Muscle layer of colon (tissue), 2 donors: Measurements from ENCODE around the gene DLGAP3.

Experiments
- H3K27ac ChIP-seq: one replicate; pipeline ENCODE4 v1.7.0; 2013; ENCODE audit warnings: low read depth, mild to moderate bottlenecking, low read length, moderate library complexity
- H3K27me3 ChIP-seq, 2 donors: one replicate each; pipeline ENCODE4 v1.7.0; 2013; ENCODE audit warnings: low read length in 2 of 2, mild to moderate bottlenecking in 2 of 2; ENCODE audit not compliant: insufficient read depth in 2 of 2, control insufficient read depth in 1 of 2
- H3K36me3 ChIP-seq: one replicate; pipeline ENCODE4 v1.7.0; 2013; ENCODE audit warnings: mild to moderate bottlenecking, low read length; ENCODE audit not compliant: insufficient read depth
- H3K4me1 ChIP-seq: one replicate; pipeline ENCODE4 v1.7.0; 2013; ENCODE audit warnings: mild to moderate bottlenecking, low read length; ENCODE audit not compliant: insufficient read depth
- H3K4me3 ChIP-seq, 2 donors: one replicate each; pipeline ENCODE4 v1.7.0; 2013; ENCODE audit warnings: low read length in 2 of 2, low read depth in 1 of 2, mild to moderate bottlenecking in 1 of 2, moderate library complexity in 1 of 2
- H3K9ac ChIP-seq: one replicate; pipeline ENCODE4 v1.7.0; 2013; ENCODE audit warnings: low read length
- H3K9me3 ChIP-seq: one replicate; pipeline ENCODE4 v1.7.0; 2013; ENCODE audit warnings: mild to moderate bottlenecking, low read length
- donor health status: abdominal sarcoma.
- donor health status: Adenocarcinoma of cecum.

DLGAP3 gene

GRCh38 chr1:34927316-34927715 is 2.1 kb downstream of the DLGAP3 start:
- Histone ChIP-seq H3K27me3 (peaks cover 27 to 50% of the 10 kb centered on the region in 2 donors), H3K4me1 (peaks cover 5% of the 10 kb centered on the region), H3K36me3 (no peaks in the 10 kb centered on the region), H3K27ac (no peak overlapping the region), H3K9ac (no peak overlapping the region), H3K9me3 (peaks cover 5% of the 10 kb centered on the region), H3K4me3 (no peak overlapping the region)

- Histone ChIP-seq H3K27me3 (peaks cover 27 to 50% of the 10 kb centered on the region in 2 donors), H3K9me3 (peaks cover 5% of the 10 kb centered on the region)
Measured at GRCh38 chr1:34926894-34927293, 2.6 kb downstream of the DLGAP3 start.

GRCh38 chr1:34926156-34926555 is 3.3 kb downstream of the DLGAP3 start:
- no peak overlapping the region for H3K27ac ChIP-seq
- no peak overlapping the region for H3K9ac ChIP-seq
- H3K9me3 ChIP-seq = peaks cover 5% of the 10 kb centered on the region
- H3K4me1 ChIP-seq = peaks cover 5% of the 10 kb centered on the region
- peaks cover 27 to 50% of the 10 kb centered on the region in 2 donors for H3K27me3 ChIP-seq
- H3K36me3 ChIP-seq = no peaks in the 10 kb centered on the region
- H3K4me3 ChIP-seq = no peak overlapping the region

More at GRCh38 chr1:34926894-34927293, 2.6 kb downstream of the DLGAP3 start:
- H3K27ac ChIP-seq = no peak overlapping the region
- no peak overlapping the region for H3K4me3 ChIP-seq
- H3K9ac ChIP-seq = no peak overlapping the region
- peaks cover 5% of the 10 kb centered on the region for H3K4me1 ChIP-seq
- no peaks in the 10 kb centered on the region for H3K36me3 ChIP-seq

DNA sequence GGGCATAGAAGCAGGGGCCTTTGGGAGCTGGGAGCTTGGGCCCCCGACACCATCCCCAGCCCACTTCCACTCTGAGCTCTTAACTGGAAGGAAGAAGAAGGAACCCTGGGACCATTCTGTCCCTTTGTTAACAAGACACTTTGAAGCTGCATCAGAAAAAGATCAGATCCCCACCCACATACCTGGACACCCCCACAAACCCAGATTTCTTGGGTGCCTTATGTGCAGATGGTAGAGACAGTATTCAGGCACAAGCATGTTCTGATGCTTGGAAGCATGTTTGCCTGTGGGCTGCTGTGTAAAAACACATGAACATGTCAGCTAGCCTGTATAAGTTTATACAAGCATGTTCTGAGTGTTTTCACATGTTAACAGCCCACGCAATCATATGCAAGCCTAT is 3.7 kb downstream of the DLGAP3 start:
- Histone ChIP-seq H3K36me3 (no peaks in the 10 kb centered on the region), H3K9me3 (peaks cover 5% of the 10 kb centered on the region), H3K9ac (no peak overlapping the region), H3K27me3 (peaks cover 22 to 50% of the 10 kb centered on the region in 2 donors), H3K27ac (no peak overlapping the region), H3K4me1 (peaks cover 5% of the 10 kb centered on the region), H3K4me3 (no peak overlapping the region)

- Histone ChIP-seq H3K4me1 (peaks cover 5% of the 10 kb centered on the region), H3K9ac (no peak overlapping the region), H3K27me3 (peaks cover 20 to 46% of the 10 kb centered on the region in 2 donors), H3K4me3 (no peak overlapping the region), H3K36me3 (no peaks in the 10 kb centered on the region), H3K27ac (no peak overlapping the region), H3K9me3 (peaks cover 5% of the 10 kb centered on the region)
Measured at GRCh38 chr1:34924759-34925555, 4.5 kb downstream of the DLGAP3 start.

DNA sequence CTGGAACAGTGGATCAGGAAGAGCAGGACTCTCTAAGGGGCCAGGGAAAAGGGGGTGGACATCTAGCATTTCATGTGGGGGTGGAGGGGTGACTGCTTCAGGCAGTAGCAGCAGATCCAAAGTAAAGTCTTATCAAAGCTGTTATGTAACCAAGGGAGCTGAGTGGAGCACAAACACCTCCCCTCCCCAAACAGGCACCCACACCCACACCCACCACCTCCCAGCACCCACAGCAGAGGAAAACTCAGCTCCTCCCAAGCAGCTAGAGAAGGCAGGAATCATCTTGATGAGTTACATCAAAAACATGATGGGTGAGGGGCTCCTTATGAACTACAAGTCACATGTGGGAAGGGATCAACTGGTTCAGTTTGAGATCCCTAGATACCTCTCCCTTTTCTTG is 6.0 kb downstream of the DLGAP3 start:
- no peak overlapping the region for H3K27ac ChIP-seq
- H3K9me3 ChIP-seq = peaks cover 5% of the 10 kb centered on the region
- H3K4me1 ChIP-seq = no peaks in the 10 kb centered on the region
- no peak overlapping the region for H3K4me3 ChIP-seq
- H3K27me3 ChIP-seq = peaks cover 16 to 43% of the 10 kb centered on the region in 2 donors
- H3K9ac ChIP-seq = no peak overlapping the region
- no peaks in the 10 kb centered on the region for H3K36me3 ChIP-seq

GRCh38 chr1:34918977-34919561 is 10.4 kb downstream of the DLGAP3 start:
- Histone ChIP-seq H3K27me3 (peaks cover 0 to 14% of the 10 kb centered on the region in 2 donors), H3K36me3 (no peaks in the 10 kb centered on the region), H3K27ac (no peak overlapping the region), H3K4me3 (no peak overlapping the region), H3K9me3 (peaks cover 5% of the 10 kb centered on the region), H3K9ac (no peak overlapping the region), H3K4me1 (no peaks in the 10 kb centered on the region)

DNA sequence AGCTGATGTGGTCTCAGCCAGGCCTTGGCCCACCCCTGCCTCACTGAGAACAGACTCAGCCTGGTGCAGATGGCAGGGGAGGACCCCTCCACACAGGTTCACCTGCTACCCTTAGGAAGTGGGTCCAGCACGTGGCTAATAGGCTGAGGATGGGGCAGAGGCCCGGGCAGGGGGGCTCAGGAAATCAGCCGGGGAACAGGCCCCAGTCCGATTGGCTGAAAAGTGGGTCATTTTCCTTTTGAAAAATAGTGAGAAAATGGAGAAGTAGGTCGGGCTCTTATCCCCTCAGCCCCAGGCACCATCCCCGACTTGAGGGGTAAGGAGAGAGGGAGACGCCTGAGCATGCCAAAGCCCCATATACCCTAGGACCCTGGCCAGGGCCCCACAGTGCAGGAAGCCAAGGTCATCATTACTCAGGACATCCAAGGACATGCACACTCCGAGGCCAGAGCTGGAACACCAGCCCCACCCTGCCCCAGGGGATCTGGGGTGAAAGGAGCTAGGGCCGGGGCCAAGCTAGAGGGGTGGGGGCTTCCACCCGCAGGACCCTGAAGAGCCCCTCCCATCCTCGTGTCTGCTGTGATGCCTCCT is 11.0 kb downstream of the DLGAP3 start:
- H3K36me3 ChIP-seq = no peaks in the 10 kb centered on the region
- no peaks in the 10 kb centered on the region for H3K4me1 ChIP-seq
- H3K9me3 ChIP-seq = peaks cover 4% of the 10 kb centered on the region
- no peak overlapping the region for H3K9ac ChIP-seq
- H3K27me3 ChIP-seq = peaks cover 0 to 13% of the 10 kb centered on the region in 2 donors
- H3K27ac ChIP-seq = no peak overlapping the region
- no peak overlapping the region for H3K4me3 ChIP-seq

GRCh38 chr1:34917017-34917416 is 12.4 kb downstream of the DLGAP3 start:
- H3K4me3 ChIP-seq = no peak overlapping the region
- no peaks in the 10 kb centered on the region for H3K4me1 ChIP-seq
- H3K9me3 ChIP-seq = no peaks in the 10 kb centered on the region
- H3K27ac ChIP-seq = no peak overlapping the region
- H3K36me3 ChIP-seq = no peaks in the 10 kb centered on the region
- H3K9ac ChIP-seq = no peak overlapping the region
- H3K27me3 ChIP-seq = peaks cover 0 to 7% of the 10 kb centered on the region in 2 donors

DNA sequence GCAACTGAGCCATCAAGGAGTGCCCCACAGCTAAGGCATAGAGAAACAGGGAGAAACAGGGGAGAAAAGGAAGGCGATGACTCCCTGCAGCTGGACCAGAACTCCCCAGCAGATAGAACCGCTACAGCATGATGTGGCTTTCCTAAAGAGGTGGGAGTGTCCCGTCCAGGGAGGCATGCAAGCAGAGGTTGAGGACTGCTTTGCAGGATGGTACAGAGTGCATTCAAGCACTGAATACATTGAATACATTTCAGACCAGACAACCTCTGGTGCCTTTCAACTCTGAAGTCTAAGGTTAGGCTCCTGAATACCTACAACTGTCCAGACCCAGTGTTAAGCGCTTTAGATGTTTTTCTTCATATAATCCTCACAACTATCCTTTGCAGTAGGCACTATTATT is 13.3 kb downstream of the DLGAP3 start:
- no peak overlapping the region for H3K9ac ChIP-seq
- H3K27me3 ChIP-seq = peaks cover 0 to 7% of the 10 kb centered on the region in 2 donors
- no peaks in the 10 kb centered on the region for H3K4me1 ChIP-seq
- H3K36me3 ChIP-seq = no peaks in the 10 kb centered on the region
- no peaks in the 10 kb centered on the region for H3K9me3 ChIP-seq
- no peak overlapping the region for H3K27ac ChIP-seq
- no peak overlapping the region for H3K4me3 ChIP-seq

GRCh38 chr1:34915521-34915920 is 13.9 kb downstream of the DLGAP3 start:
- Histone ChIP-seq H3K36me3 (no peaks in the 10 kb centered on the region), H3K27me3 (peaks cover 0 to 7% of the 10 kb centered on the region in 2 donors), H3K4me3 (no peak overlapping the region), H3K27ac (no peak overlapping the region), H3K9me3 (no peaks in the 10 kb centered on the region), H3K9ac (no peak overlapping the region), H3K4me1 (no peaks in the 10 kb centered on the region)
